GM23338 (cell line): ENCODE measurements around the gene MAGED2.

Experiments used
- CREB1 ChIP-seq: fragments of 250-450 bp; sonication (Bioruptor Pico); IDR thresholded peaks from 2 replicates; pipeline ENCODE4 v1.5.0; 2020; ENCODE audit warnings: low read depth, mild to moderate bottlenecking, moderate library complexity
- EZH2 ChIP-seq: fragments of 200-600 bp; sonication (generic); IDR thresholded peaks from one replicate; pipeline ENCODE4 v1.8.0; 2017; ENCODE audit warnings: antibody characterized with exemption, mild to moderate bottlenecking, low read depth; ENCODE audit not compliant: unreplicated experiment
- EZH2phosphoT487 ChIP-seq: fragments of 200-600 bp; sonication (generic); IDR thresholded peaks from one replicate; pipeline ENCODE4 v1.8.1; 2018; ENCODE audit warnings: antibody characterized with exemption; ENCODE audit not compliant: unreplicated experiment
- JUNB ChIP-seq: IDR thresholded peaks from one replicate; pipeline ENCODE4 v1.6.1; 2016; ENCODE audit warnings: antibody characterized with exemption; ENCODE audit not compliant: unreplicated experiment
- NANOG ChIP-seq: IDR thresholded peaks from 2 replicates; pipeline ENCODE4 v1.6.1; 2016; ENCODE audit warnings: antibody characterized with exemption, borderline replicate concordance
- POLR2AphosphoS5 ChIP-seq: IDR thresholded peaks from 2 replicates; pipeline ENCODE4 v1.6.1; 2016; ENCODE audit warnings: antibody characterized with exemption, low read depth
- ZNF114 ChIP-seq: fragments of 250-450 bp; sonication (Bioruptor Pico); IDR thresholded peaks from 2 replicates; pipeline ENCODE4 v1.5.0; 2020; ENCODE audit warnings: mild to moderate bottlenecking, moderate library complexity
- ZNF331 ChIP-seq: fragments of 250-450 bp; sonication (Bioruptor Pico); IDR thresholded peaks from 2 replicates; pipeline ENCODE4 v1.5.0; 2020; ENCODE audit warnings: low read depth, mild to moderate bottlenecking, moderate library complexity
- TF ChIP-seq, protein P1 (sequence below), 2 experiments: fragments of 200-600 bp in 1 of 2; sonication (generic) in 1 of 2; conservative IDR thresholded peaks; 2 replicates each; pipeline versions ENCODE4 v1.5.1 to v1.6.1; 2016 to 2017; ENCODE audit warnings: antibody characterized with exemption in 2 of 2, low read depth in 2 of 2, mild to moderate bottlenecking in 2 of 2, moderate library complexity in 1 of 2
- TF ChIP-seq, protein P2 (sequence below): IDR thresholded peaks from one replicate; pipeline ENCODE4 v1.6.1; 2018; ENCODE audit warnings: antibody characterized with exemption; ENCODE audit not compliant: unreplicated experiment
- TF ChIP-seq, protein P3 (sequence below): IDR thresholded peaks from 2 replicates; pipeline ENCODE4 v1.6.1; 2016; ENCODE audit warnings: antibody characterized with exemption

DNA sequence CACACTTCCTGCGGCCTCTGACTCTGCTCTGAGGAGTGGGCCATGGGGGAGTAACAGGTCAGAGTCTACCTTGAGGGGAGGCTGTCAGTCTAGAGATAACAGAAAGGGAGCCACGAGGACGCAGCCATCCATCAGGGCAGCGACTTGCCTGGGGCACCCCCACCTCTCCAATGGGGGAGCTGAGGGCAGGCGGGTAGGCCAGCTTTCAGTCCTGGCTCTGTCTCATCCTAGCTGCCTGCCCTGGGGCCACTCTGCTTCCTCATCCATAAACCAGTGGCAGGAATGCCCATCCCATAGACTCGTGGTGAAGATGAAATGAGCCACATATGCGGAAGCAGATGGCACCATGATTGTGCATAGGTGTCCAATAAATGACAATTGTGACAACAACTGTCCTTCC, 13.2 kb downstream of the MAGED2 start:
- TF ChIP-seq, protein P1, sequence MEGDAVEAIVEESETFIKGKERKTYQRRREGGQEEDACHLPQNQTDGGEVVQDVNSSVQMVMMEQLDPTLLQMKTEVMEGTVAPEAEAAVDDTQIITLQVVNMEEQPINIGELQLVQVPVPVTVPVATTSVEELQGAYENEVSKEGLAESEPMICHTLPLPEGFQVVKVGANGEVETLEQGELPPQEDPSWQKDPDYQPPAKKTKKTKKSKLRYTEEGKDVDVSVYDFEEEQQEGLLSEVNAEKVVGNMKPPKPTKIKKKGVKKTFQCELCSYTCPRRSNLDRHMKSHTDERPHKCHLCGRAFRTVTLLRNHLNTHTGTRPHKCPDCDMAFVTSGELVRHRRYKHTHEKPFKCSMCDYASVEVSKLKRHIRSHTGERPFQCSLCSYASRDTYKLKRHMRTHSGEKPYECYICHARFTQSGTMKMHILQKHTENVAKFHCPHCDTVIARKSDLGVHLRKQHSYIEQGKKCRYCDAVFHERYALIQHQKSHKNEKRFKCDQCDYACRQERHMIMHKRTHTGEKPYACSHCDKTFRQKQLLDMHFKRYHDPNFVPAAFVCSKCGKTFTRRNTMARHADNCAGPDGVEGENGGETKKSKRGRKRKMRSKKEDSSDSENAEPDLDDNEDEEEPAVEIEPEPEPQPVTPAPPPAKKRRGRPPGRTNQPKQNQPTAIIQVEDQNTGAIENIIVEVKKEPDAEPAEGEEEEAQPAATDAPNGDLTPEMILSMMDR (conservative IDR thresholded peaks at IDR 0.05; ENCODE audit: low read depth in 2 of 2): no peak
- no peak for TF ChIP-seq EZH2
- no peak for TF ChIP-seq POLR2AphosphoS5
- TF ChIP-seq EZH2phosphoT487: no peak
- TF ChIP-seq, protein P2, sequence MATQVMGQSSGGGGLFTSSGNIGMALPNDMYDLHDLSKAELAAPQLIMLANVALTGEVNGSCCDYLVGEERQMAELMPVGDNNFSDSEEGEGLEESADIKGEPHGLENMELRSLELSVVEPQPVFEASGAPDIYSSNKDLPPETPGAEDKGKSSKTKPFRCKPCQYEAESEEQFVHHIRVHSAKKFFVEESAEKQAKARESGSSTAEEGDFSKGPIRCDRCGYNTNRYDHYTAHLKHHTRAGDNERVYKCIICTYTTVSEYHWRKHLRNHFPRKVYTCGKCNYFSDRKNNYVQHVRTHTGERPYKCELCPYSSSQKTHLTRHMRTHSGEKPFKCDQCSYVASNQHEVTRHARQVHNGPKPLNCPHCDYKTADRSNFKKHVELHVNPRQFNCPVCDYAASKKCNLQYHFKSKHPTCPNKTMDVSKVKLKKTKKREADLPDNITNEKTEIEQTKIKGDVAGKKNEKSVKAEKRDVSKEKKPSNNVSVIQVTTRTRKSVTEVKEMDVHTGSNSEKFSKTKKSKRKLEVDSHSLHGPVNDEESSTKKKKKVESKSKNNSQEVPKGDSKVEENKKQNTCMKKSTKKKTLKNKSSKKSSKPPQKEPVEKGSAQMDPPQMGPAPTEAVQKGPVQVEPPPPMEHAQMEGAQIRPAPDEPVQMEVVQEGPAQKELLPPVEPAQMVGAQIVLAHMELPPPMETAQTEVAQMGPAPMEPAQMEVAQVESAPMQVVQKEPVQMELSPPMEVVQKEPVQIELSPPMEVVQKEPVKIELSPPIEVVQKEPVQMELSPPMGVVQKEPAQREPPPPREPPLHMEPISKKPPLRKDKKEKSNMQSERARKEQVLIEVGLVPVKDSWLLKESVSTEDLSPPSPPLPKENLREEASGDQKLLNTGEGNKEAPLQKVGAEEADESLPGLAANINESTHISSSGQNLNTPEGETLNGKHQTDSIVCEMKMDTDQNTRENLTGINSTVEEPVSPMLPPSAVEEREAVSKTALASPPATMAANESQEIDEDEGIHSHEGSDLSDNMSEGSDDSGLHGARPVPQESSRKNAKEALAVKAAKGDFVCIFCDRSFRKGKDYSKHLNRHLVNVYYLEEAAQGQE: no peak
- TF ChIP-seq JUNB: no peak
- no peak for TF ChIP-seq CREB1 (CRISPR knock-in tag)
- TF ChIP-seq, protein P3, sequence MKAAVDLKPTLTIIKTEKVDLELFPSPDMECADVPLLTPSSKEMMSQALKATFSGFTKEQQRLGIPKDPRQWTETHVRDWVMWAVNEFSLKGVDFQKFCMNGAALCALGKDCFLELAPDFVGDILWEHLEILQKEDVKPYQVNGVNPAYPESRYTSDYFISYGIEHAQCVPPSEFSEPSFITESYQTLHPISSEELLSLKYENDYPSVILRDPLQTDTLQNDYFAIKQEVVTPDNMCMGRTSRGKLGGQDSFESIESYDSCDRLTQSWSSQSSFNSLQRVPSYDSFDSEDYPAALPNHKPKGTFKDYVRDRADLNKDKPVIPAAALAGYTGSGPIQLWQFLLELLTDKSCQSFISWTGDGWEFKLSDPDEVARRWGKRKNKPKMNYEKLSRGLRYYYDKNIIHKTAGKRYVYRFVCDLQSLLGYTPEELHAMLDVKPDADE: no peak
- no peak for TF ChIP-seq ZNF114 (CRISPR knock-in tag)
- no peak for TF ChIP-seq NANOG
- TF ChIP-seq ZNF331 (CRISPR knock-in tag): no peak
